ENCODE results near the gene CCT7.
"Not testable (repeated sequence)": the region's sequence is repeated elsewhere in the genome, so short reads cannot be mapped to it uniquely, and the experiment has no call there.

The CCT7 gene

DNA sequence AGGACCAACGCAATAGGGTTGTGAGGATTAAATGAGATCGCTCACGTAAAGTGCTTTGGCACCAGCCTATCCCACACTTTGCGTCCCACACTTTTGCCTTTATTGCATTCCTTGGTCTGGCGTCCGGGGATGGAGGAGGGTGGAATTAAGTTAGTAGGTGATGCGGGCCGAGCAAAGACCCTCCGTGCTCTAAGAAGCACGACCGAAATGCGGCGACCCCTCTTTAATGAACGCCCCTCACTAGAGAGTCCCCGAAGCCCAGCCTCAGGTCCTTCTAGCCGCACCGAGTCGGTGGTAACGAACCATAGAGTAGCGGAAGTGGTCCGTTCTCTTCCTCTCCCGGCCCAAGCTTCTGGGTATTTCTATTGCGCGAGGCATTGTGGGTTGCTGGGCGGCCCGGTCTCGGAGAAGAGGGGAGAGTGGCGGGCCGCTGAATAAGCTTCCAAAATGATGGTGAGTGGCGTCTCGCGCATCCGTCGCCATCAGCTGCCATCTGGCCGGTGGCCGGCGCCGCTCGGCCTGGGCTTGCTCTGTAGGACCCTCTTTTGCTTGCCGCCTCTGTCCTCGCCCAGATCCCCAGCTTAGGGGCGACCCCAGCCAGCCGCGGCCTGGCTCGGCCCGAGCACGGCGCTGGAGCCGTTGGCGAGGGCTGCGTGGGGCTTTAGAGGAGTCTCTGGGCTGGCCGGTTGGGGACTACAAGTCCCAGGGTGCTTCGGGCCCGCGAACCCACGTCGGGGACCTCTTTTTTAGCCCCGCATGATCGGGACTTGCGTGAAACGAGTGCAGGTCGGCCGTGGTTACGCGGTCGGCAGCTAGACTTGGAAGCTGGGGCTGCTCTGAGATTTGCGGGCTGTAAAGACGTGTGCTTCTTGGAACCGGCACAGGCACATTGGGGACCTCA, at the start of gene CCT7:
Gene CCT7 (plus strand): TSS at position 377 of the 901 bp plus-strand sequence. CDS start 71 bp downstream, at position 448.
- no peak for DNase-seq

GRCh38 chr2:73185965-73186364, 48.1 kb upstream of the CCT7 start:
- DNase-seq = no peak

- no peak for DNase-seq
These were observed 46.6 kb upstream of the CCT7 start for GRCh38 chr2:73187549-73187948.

- DNase-seq = no peak
These were observed 36.5 kb upstream of the CCT7 start for GRCh38 chr2:73197579-73197978.

GRCh38 chr2:73200281-73200680, 33.8 kb upstream of the CCT7 start:
- not testable (repeated sequence) for DNase-seq

DNA sequence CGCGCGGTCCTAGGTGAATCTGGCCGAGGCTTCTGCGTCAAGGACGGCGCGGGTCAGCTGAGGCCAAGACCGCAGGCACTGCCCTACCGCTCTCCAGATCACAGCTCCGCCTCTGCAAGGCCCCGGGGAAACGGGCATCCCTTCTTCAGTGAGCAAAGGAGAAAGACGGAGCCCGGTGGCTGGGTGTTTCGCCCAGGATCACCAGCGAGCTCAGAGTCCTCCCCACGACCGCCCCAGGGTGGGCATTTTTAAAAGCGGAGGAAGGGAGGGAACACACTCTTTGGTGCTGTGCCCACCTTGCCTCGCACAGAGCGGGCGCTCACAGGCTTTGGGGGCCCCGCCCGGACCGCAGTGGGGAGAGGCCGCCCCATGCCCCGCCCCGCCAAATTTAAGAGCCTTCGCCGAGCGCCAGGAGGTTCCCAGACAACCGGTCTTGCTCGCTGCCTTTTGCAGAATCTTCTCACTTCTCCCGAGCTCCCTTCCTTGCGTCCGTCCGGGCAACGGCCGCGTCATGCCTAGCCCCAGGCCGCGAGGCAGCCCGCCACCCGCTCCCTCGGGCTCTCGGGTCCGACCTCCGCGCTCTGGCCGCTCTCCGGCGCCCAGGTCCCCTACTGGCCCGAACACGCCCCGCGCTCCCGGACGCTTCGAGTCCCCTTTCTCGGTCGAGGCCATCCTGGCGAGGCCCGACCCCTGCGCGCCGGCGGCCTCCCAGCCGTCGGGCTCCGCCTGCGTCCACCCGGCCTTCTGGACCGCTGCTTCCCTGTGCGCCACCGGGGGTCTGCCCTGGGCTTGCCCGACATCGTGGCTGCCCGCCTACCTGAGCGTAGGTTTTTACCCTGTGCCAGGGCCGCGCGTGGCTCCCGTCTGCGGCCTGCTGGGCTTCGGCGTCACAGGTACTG, 31.7 kb upstream of the CCT7 start, which contains the start of gene NOTO:
Gene NOTO (plus strand): TSS at position 419 of the 899 bp plus-strand sequence. CDS start 93 bp downstream, at position 512.
- no peak for DNase-seq

DNA sequence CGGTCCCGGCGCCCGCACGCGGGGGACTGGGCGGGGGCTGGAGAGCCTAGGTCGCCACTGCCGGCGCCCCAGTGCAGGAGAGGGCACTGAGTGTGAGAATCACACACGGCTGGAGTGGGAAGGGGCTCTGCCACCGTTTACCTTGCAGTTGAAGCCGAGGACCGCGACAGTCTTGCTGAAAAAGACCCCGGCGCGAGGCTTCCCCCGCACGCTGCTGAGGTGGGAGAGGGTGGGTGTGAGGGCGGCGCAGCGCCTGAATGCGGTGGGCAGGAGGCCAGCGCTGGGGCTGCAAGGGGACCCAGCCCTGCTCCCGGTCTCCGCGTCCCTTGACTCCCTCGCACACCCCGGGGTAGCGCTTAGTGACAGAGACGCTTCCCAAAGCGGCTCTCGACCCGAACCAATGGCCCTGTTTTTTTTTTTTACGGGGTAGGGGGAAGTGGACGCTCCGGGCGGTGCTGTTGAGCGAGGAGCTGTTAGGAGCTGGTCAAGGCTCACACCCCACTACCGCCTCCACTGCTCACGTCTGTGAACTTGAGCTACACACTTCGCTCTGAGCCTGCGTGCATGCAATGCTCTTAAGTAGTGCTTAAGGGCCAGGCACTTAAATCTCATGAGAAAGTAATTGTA, 30.9 kb upstream of the CCT7 start:
- DNase-seq = no peak

DNA sequence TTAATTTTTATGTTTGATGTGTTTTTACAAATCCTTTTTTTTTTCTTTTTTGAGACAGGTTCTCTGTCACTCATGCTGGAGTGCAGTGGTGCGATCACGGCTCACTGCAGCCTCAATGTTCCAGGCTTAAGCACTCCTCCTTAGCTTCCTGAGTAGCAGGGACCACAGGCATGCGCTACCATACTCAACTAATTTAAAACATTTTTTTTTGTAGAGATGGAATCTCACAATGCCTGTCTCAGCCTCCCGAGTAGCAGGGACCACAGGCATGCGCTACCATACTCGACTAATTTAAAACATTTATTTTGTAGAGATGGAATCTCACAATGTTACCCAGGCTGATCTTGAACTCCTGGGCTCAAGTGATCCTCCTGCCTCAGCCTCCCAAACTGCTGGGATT, 28.5 kb upstream of the CCT7 start:
- no peak for DNase-seq

DNA sequence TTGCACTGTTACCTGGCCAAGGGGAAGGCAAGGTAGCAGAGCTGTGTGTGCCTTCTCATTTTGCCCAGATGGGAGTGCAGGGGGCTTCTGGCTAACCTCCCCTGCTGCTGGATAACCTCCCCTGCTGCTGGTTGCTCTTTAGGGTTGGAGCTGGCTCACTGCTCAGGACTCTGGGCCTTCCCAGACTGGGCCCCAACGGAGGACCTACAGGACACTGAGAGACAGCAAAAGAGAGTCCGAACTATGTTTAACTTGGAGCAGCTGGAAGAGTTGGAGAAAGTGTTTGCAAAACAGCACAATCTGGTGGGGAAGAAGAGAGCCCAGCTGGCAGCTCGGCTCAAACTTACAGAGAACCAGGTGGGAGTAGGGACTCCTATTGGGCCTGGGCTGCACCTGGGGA, 25.9 kb upstream of the CCT7 start:
- no peak for DNase-seq

DNA sequence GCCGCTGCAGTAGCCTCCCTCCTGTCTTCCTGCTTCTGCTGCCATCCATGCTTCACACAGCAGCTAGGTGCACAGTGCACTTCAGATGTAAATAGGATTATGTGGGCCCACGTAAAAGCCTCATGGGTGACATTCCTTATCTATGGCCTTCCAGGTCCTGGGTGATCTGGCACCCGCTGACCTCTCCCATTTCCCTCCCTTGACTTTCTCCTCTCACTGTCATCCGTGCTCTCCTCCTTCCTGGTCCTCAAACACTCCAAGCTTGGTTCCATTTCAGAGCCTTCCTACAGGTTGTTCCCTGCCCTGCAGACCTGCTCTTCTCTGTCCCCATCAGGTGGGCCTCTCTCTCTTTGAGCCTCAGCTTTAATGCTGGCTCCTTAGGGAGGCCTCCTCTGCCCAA, 24.1 kb upstream of the CCT7 start:
- no peak for DNase-seq

GRCh38 chr2:73210696-73211095, 23.4 kb upstream of the CCT7 start:
- DNase-seq = no peak

GRCh38 chr2:73212098-73212447, 22.0 kb upstream of the CCT7 start:
- DNase-seq = no peak

GRCh38 chr2:73212448-73213176, 21.5 kb upstream of the CCT7 start:
- no peak for DNase-seq

GRCh38 chr2:73214120-73215035, 19.7 kb upstream of the CCT7 start, which contains the start of gene SMYD5:
Gene SMYD5, plus strand, starts transcription at chr2:73214245. Its CDS starts 22 bp downstream, at chr2:73214267.
- no peak for DNase-seq

DNA sequence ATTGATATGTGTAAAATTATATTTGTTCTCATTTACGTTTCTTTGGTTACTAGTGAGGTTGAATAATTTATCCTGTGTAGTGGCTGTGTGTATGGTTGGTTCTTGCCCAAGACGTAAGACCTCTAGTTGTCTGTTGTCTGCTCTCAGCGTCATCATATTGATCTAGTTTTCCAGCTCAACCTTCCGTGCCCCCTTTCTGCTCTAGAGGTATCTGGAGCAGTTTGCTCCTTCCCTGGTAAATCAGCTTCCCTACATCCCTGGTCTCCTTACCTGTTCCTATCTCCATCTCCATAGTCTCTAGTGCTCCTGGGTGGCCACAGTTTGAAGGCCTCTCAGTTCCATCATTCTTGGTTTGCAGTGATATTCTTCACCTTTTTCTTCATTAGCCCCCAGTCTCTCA, 18.9 kb upstream of the CCT7 start:
- no peak for DNase-seq

GRCh38 chr2:73217160-73217559, 16.9 kb upstream of the CCT7 start:
- no peak for DNase-seq

- DNase-seq = no peak
These were observed 16.3 kb upstream of the CCT7 start for GRCh38 chr2:73217826-73218225.

- DNase-seq = no peak
These were observed 15.8 kb upstream of the CCT7 start for GRCh38 chr2:73218298-73218697.

DNA sequence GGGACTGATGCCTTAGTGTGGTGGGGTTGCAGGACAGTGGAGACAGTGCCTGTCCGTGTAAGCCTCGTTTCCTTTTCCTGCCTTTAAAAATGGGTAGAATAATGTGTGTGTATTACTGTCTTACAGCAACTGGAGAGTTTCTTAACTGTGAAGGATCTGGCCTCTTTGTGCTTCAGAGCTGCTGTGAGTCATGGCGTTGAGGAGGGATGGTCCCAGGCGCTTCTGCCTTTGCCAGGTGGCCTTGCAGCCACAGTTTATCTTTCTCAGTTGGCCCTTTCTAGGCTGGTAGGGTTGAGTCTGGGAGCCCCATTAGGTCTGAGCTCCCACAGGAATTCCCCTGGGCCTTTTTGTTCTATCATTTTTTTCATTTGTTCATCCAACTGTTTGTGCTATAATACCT, 10.3 kb upstream of the CCT7 start:
- DNase-seq = no peak

- no peak for DNase-seq
These were observed 8.4 kb upstream of the CCT7 start for GRCh38 chr2:73225513-73226360.
